PC-9 (cell line): Measurements from ENCODE around the gene FARSA. TPM values are rescaled to one million over a fixed set of nuclear protein-coding genes. Genes with fewer than 3 reads are reported as not detected.
"Not testable (repeated sequence)": the region's sequence is repeated elsewhere in the genome, so short reads cannot be mapped to it uniquely, and the experiment has no call there.

ENCODE experiments used
- BruUV-seq: library from RNA; stranded (reverse); fragments of 400-500 nt; replicated peaks from 2 replicates; lab custom pipeline; 2021; lab: Mats Ljungman, UMichigan
- CTCF ChIA-PET: fragments of 300-600 bp; sonication (Branson Sonifier 250); formaldehyde crosslinking; loops from one replicate; lab custom pipeline; 2022; ENCODE audit warnings: antibody characterized with exemption; lab: Charles Lee
- POLR2A ChIA-PET: fragments of 300-600 bp; sonication (Branson Sonifier 250); formaldehyde crosslinking; loops from one replicate; lab custom pipeline; 2022; ENCODE audit warnings: antibody characterized with exemption; ENCODE audit not compliant: unreplicated experiment; lab: Charles Lee
- DNase-seq, 2 experiments: peaks; one replicate each; pipeline versions ENCODE4 v3.0.0 to v3.0.0-alpha.2; 2015 to 2022; ENCODE audit warnings: mixed read lengths in 1 of 2
- H2AFZ ChIP-seq: fragments of 200-600 bp; sonication (generic); 2 replicates; pipeline ENCODE4 v1.8.1; 2017; ENCODE audit warnings: antibody characterized with exemption
- H3F3A ChIP-seq: fragments of 200-600 bp; sonication (generic); 2 replicates; pipeline ENCODE4 v1.8.1; 2017; ENCODE audit warnings: antibody characterized with exemption, mild to moderate bottlenecking, low read depth; ENCODE audit not compliant: insufficient read depth
- H3K27ac ChIP-seq: fragments of 200-600 bp; sonication (generic); 2 replicates; pipeline ENCODE4 v1.6.1; 2016; ENCODE audit warnings: mixed run types
- H3K27me3 ChIP-seq: fragments of 200-600 bp; sonication (generic); 2 replicates; pipeline ENCODE4 v1.6.1; 2016; ENCODE audit warnings: low read depth, mixed run types; ENCODE audit not compliant: insufficient read depth
- H3K36me3 ChIP-seq: fragments of 200-600 bp; sonication (generic); 2 replicates; pipeline ENCODE4 v1.6.1; 2016; ENCODE audit warnings: low read depth, mixed run types
- H3K4me1 ChIP-seq: fragments of 200-600 bp; sonication (generic); replicated peaks from 2 replicates; pipeline ENCODE4 v1.6.1; 2016; ENCODE audit warnings: mixed run types; ENCODE audit not compliant: insufficient read depth
- H3K4me2 ChIP-seq: fragments of 200-600 bp; sonication (generic); 2 replicates; pipeline ENCODE4 v1.6.1; 2017; ENCODE audit warnings: mixed run types
- H3K4me3 ChIP-seq: fragments of 200-600 bp; sonication (generic); 2 replicates; pipeline ENCODE4 v1.6.1; 2016; ENCODE audit warnings: mixed run types
- H3K79me2 ChIP-seq: fragments of 200-600 bp; sonication (generic); 2 replicates; pipeline ENCODE4 v1.6.1; 2017; ENCODE audit warnings: low read depth, mixed run types
- H3K9me2 ChIP-seq: fragments of 200-600 bp; sonication (generic); 2 replicates; pipeline ENCODE4 v1.8.1; 2017; ENCODE audit warnings: mild to moderate bottlenecking; ENCODE audit not compliant: insufficient read depth
- H3K9me3 ChIP-seq: fragments of 200-600 bp; sonication (generic); 2 replicates; pipeline ENCODE4 v1.8.1; 2016; ENCODE audit warnings: low read depth; ENCODE audit not compliant: insufficient read depth
- H4K20me1 ChIP-seq: fragments of 200-600 bp; sonication (generic); 2 replicates; pipeline ENCODE4 v1.8.1; 2017; ENCODE audit not compliant: insufficient read depth
- EZH2 ChIP-seq: fragments of 200-600 bp; sonication (generic); IDR thresholded peaks from 2 replicates; pipeline ENCODE4 v1.8.0; 2017; ENCODE audit warnings: antibody characterized with exemption, low read depth
- intact Hi-C: fragments of 100-400 bp; cut with micrococcal nuclease; formaldehyde crosslinking; loops from one replicate; pipeline ENCODE4 v1.10.0; 2022; ENCODE audit not compliant: unreplicated experiment
- total RNA-seq: library from RNA; stranded (reverse); gene quantifications from 2 replicates; pipeline ENCODE4 v1.2.3, GENCODE V29; 2021
- TF ChIP-seq, protein P1 (sequence below): fragments of 200-600 bp; sonication (generic); conservative IDR thresholded peaks from 2 replicates; pipeline ENCODE4 v1.6.1; 2017; ENCODE audit warnings: mixed run types, antibody characterized with exemption, mild to moderate bottlenecking, moderate library complexity

Gene FARSA
- total RNA-seq, 1 experiment from 2014 or later, result 53.7 TPM

DNA sequence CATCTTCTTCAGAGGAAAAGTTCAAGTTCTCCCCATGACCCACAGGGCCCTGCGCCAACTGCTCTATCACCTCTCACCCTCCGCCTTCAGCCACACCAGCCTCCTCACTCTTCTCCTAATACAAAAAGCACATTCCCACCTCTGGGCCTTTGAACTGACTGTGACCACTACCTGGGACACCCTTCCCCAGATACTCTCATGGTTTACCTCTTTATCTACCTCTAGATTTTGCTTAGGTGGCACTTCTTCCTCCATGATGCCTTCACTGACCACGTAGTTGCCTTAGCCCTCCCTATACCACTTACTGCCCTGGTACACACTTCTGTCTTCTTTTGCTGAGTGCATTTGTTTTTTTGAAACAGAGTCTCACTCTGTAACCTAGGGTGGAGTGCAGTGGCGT lies 10.6 kb downstream of the FARSA start:
- H3F3A ChIP-seq, result peaks cover 31% of the 10 kb centered on the region
- no peaks in the 10 kb centered on the region for H3K9me3 ChIP-seq
- BruUV-seq, result no TSS peak
- H3K4me3 ChIP-seq, result no peak overlapping the region
- H3K79me2 ChIP-seq, result no peaks in the 10 kb centered on the region
- H3K4me2 ChIP-seq, result no peak overlapping the region
- H3K4me1 ChIP-seq, result no peaks in the 10 kb centered on the region; the same call in 1 of the 2 replicates
- CTCF ChIA-PET, result no interaction called here
- no peak overlapping the region for H3K27ac ChIP-seq
- POLR2A ChIA-PET, result no interaction called here
- DNase-seq, result no peak
- peaks cover 35% of the 10 kb centered on the region for H3K36me3 ChIP-seq
- no peak for TF ChIP-seq EZH2
- TF ChIP-seq, protein P1, sequence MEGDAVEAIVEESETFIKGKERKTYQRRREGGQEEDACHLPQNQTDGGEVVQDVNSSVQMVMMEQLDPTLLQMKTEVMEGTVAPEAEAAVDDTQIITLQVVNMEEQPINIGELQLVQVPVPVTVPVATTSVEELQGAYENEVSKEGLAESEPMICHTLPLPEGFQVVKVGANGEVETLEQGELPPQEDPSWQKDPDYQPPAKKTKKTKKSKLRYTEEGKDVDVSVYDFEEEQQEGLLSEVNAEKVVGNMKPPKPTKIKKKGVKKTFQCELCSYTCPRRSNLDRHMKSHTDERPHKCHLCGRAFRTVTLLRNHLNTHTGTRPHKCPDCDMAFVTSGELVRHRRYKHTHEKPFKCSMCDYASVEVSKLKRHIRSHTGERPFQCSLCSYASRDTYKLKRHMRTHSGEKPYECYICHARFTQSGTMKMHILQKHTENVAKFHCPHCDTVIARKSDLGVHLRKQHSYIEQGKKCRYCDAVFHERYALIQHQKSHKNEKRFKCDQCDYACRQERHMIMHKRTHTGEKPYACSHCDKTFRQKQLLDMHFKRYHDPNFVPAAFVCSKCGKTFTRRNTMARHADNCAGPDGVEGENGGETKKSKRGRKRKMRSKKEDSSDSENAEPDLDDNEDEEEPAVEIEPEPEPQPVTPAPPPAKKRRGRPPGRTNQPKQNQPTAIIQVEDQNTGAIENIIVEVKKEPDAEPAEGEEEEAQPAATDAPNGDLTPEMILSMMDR, result no peak
- no peaks in the 10 kb centered on the region for H3K9me2 ChIP-seq
- no peaks in the 10 kb centered on the region for H4K20me1 ChIP-seq
- intact Hi-C loops, result no loop called here
- H3K27me3 ChIP-seq, result no peaks in the 10 kb centered on the region
- H2AFZ ChIP-seq, result no peak overlapping the region

GRCh38 chr19:12921047-12921446 lies 12.5 kb downstream of the FARSA start:
- ChIA-PET CTCF (no interaction called here), POLR2A (interaction anchor here (1.1 kb wide), 1 partner anchor 30 kb away, joined by 15 read pairs; the partner anchor contains the start of gene GCDH)
- Histone ChIP-seq H3K27me3 (no peaks in the 10 kb centered on the region), H4K20me1 (no peaks in the 10 kb centered on the region), H3K79me2 (no peaks in the 10 kb centered on the region), H3K9me3 (no peaks in the 10 kb centered on the region), H3K36me3 (peaks cover 26% of the 10 kb centered on the region; the same call in 1 of the 2 replicates), H2AFZ (no peak overlapping the region), H3K27ac (no peak overlapping the region), H3F3A (peaks cover 31% of the 10 kb centered on the region), H3K4me1 (no peaks in the 10 kb centered on the region; the same call in 1 of the 2 replicates), H3K4me3 (no peak overlapping the region), H3K4me2 (no peak overlapping the region), H3K9me2 (no peaks in the 10 kb centered on the region)
- DNase-seq, result no peak
- intact Hi-C loops, result no loop called here
- no TSS peak for BruUV-seq
- TF ChIP-seq EZH2, result no peak
- TF ChIP-seq, protein P1, result no peak

DNA sequence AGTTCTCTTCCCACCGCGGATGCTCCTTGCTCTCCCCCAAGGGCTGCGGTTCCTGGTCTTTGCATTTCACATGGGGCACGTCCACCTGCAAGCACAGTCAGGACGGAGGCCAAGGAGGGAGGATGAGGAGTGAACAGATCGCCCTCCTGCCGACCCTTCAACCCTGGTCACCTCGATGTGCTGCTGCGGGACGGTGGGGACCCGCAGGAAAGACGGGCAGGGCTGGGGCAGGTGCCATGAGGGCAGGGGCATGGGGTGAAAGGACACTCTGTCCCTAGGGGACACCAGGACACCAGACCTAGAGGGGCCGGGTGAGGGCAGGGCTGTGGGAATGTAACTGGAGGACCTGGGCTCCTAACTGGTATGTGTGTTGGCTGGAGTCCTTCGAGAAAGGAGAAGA lies 15.3 kb downstream of the FARSA start:
- intact Hi-C loops, result loop anchor here (2.0 kb wide), 1 partner anchor 27 kb away; the partner anchor contains the start of gene GCDH
- H3K9me3 ChIP-seq, result no peaks in the 10 kb centered on the region
- H4K20me1 ChIP-seq, result no peaks in the 10 kb centered on the region
- H3K27me3 ChIP-seq, result no peaks in the 10 kb centered on the region
- no peaks in the 10 kb centered on the region; the same call in 1 of the 2 replicates for H3K4me1 ChIP-seq
- no peak overlapping the region for H3K27ac ChIP-seq
- ChIA-PET POLR2A (no interaction called here), CTCF (no interaction called here)
- TF ChIP-seq EZH2, result no peak
- TF ChIP-seq, protein P1, result no peak
- no peak overlapping the region for H3K4me2 ChIP-seq
- BruUV-seq, result no TSS peak
- H2AFZ ChIP-seq, result no peak overlapping the region
- no peak overlapping the region for H3K4me3 ChIP-seq
- H3K79me2 ChIP-seq, result no peaks in the 10 kb centered on the region
- peaks cover 29% of the 10 kb centered on the region for H3F3A ChIP-seq
- DNase-seq, result no peak
- 0 out of 2 replicates have a peak, but pooled peaks cover 4% of the 10 kb centered on the region for H3K36me3 ChIP-seq
- no peaks in the 10 kb centered on the region for H3K9me2 ChIP-seq

GRCh38 chr19:12915860-12916259 lies 17.7 kb downstream of the FARSA start:
- POLR2A ChIA-PET, result not testable (repeated sequence)

More at GRCh38 chr19:12915860-12916259, 17.7 kb downstream of the FARSA start:
- CTCF ChIA-PET, result interaction anchor here (0.7 kb wide), 2 partner anchors 28 to 316 kb away, joined by 3 to 6 read pairs; no protein-coding TSS in a partner anchor
- H3K4me1 ChIP-seq, H3K79me2 ChIP-seq, intact Hi-C loops, H3K36me3 ChIP-seq, H3K27me3 ChIP-seq, H2AFZ ChIP-seq, BruUV-seq, DNase-seq, H3K9me2 ChIP-seq, H3K27ac ChIP-seq, H3K4me2 ChIP-seq, H3K4me3 ChIP-seq, H4K20me1 ChIP-seq, H3K9me3 ChIP-seq: not testable (repeated sequence)
- H3F3A ChIP-seq, result peaks cover 20% of the 10 kb centered on the region
